Transverse colon (tissue), 4 donors: ENCODE measurements around the gene CPXM1. TPM values are rescaled to one million over a fixed set of nuclear protein-coding genes. Genes with fewer than 3 reads are reported as not detected.
"Not testable (repeated sequence)": the region's sequence is repeated elsewhere in the genome, so short reads cannot be mapped to it uniquely, and the experiment has no call there.

Experiments
- DNase-seq: peaks from one replicate; pipeline ENCODE4 v3.0.0-alpha.2; 2019
- H3K27ac ChIP-seq, 4 donors: fragments of 200-600 bp; sonication (generic); 2 replicates each; pipeline ENCODE4 v1.5.1; 2016 to 2018; ENCODE audit warnings: inconsistent platforms in 4 of 4
- H3K27me3 ChIP-seq: fragments of 200-600 bp; sonication (generic); 2 replicates; pipeline ENCODE4 v1.5.1; 2017; ENCODE audit warnings: inconsistent platforms
- H3K36me3 ChIP-seq, 4 donors: fragments of 200-600 bp; sonication (generic); 2 replicates each; pipeline ENCODE4 v1.5.1; 2017 to 2019; ENCODE audit warnings: inconsistent platforms in 4 of 4
- H3K4me1 ChIP-seq, 4 donors: fragments of 200-600 bp; sonication (generic); 2 replicates each; pipeline ENCODE4 v1.5.1; 2017 to 2020; ENCODE audit warnings: inconsistent platforms in 4 of 4
- H3K4me3 ChIP-seq, 4 donors: fragments of 200-600 bp; sonication (generic); 1 replicate in 1 of 4; 2 replicates in 3 of 4; pipeline versions ENCODE4 v1.5.1 to v1.6.1; 2017 to 2019; ENCODE audit warnings: inconsistent platforms in 4 of 4
- H3K9me3 ChIP-seq, 2 donors: fragments of 200-600 bp; sonication (generic); 2 replicates each; pipeline ENCODE4 v1.5.1; 2017 to 2019; ENCODE audit warnings: inconsistent platforms in 2 of 2
- CTCF ChIP-seq, 5 experiments: fragments of 200-600 bp in 3 of 5; fragments of 450-650 bp in 2 of 5; sonication (generic) in 3 of 5; IDR thresholded peaks; 1 replicate in 2 of 5; 2 replicates in 3 of 5; pipeline ENCODE4 v1.5.1; 2016 to 2017; ENCODE audit warnings: antibody characterized with exemption in 5 of 5, inconsistent platforms in 3 of 5, mild to moderate bottlenecking in 2 of 5, moderate library complexity in 1 of 5
- EP300 ChIP-seq: sonication (generic); formaldehyde crosslinking; IDR thresholded peaks from one replicate; pipeline ENCODE4 v1.6.1; 2017; ENCODE audit warnings: antibody characterized with exemption, low read depth
- POLR2A ChIP-seq: fragments of 450-650 bp; IDR thresholded peaks from one replicate; pipeline ENCODE4 v1.6.1; 2016; ENCODE audit warnings: antibody characterized with exemption, mild to moderate bottlenecking, moderate library complexity
- POLR2AphosphoS5 ChIP-seq, 3 donors: sonication (generic); formaldehyde crosslinking; IDR thresholded peaks; one replicate each; pipeline ENCODE4 v1.6.1; 2016; ENCODE audit warnings: antibody characterized with exemption in 3 of 3
- WGBS, 2 donors: methylation state at CpG; one replicate each; pipeline ENCODE4 v1.1.5; 2018; ENCODE audit warnings: low coverage in 1 of 2; 5-methylcytosine and 5-hydroxymethylcytosine counted together
- in situ Hi-C, 4 donors: fragments of 200-750 bp; cut with MboI; loops; one replicate each; pipeline versions ENCODE4 v1.15.0 to v1.15.1; 2017; ENCODE audit warnings: low sequenced_read_pairs in 3 of 4, low pct_ligation_motif_present in 1 of 4, low pct_unique_long_range_greater_than_20kb in 1 of 4
- intact Hi-C: fragments of 100-400 bp; cut with DNase I; formaldehyde crosslinking; loops from one replicate; pipeline ENCODE4 v1.15.1; 2023; ENCODE audit warnings: low total_unique reads
- total RNA-seq, 4 donors: library from RNA; depleted of rRNA; stranded (reverse); fragments of >200 nt; gene quantifications; one replicate each; pipeline ENCODE4 v1.1.0, GENCODE V29; 2016

CPXM1 gene
- total RNA-seq, 4 donors from 2014 or later = 0.80 to 2.6 (median 1.0) TPM

GRCh38 chr20:2835331-2835796, 34.9 kb upstream of the CPXM1 start:
- in situ Hi-C loops = no loop called here
- intact Hi-C loops = no loop called here
- no peak for DNase-seq
- Histone ChIP-seq H3K27ac (no peak overlapping the region), H3K9me3 (no peaks in the 10 kb centered on the region), H3K27me3 (peaks cover 4% of the 10 kb centered on the region), H3K4me1 (peaks cover 0 to 9% (median 7%) of the 10 kb centered on the region in 4 donors), H3K36me3 (no peaks in the 10 kb centered on the region), H3K4me3 (no peak overlapping the region)
- TF ChIP-seq POLR2AphosphoS5 (IDR thresholded peaks at IDR 0.05) (no peak), POLR2A (no peak), CTCF (IDR thresholded peaks at IDR 0.05) (no peak), EP300 (no peak)
- 90% methylated on average over 5 of the region's 6 CpGs; no CpG with 5 or more reads in 1 of the 2 donors for WGBS, 2 donors

- no peaks in the 10 kb centered on the region for H3K9me3 ChIP-seq
- WGBS, 2 donors = 91 to 93% methylated on average over 9 to 14 of the region's 14 CpGs
- peaks cover 0 to 2% (median 1%) of the 10 kb centered on the region in 4 donors for H3K4me1 ChIP-seq
- no peak for DNase-seq
- peaks cover 12% of the 10 kb centered on the region for H3K27me3 ChIP-seq
- in situ Hi-C loops = no loop called here
- no peak overlapping the region for H3K4me3 ChIP-seq
- H3K36me3 ChIP-seq = no peaks in the 10 kb centered on the region
- intact Hi-C loops = no loop called here
- no peak overlapping the region for H3K27ac ChIP-seq
- TF ChIP-seq EP300 (no peak), CTCF (IDR thresholded peaks at IDR 0.05) (no peak)
Observed at GRCh38 chr20:2834401-2835110, 34.1 kb upstream of the CPXM1 start.

GRCh38 chr20:2833761-2834160, 33.3 kb upstream of the CPXM1 start:
- in situ Hi-C loops = no loop called here
- WGBS, 2 donors = 81 to 83% methylated on average over 1 of the region's 1 CpG
- no peak overlapping the region for H3K27ac ChIP-seq
- no peaks in the 10 kb centered on the region for H3K36me3 ChIP-seq
- intact Hi-C loops = no loop called here
- no peak for TF ChIP-seq POLR2AphosphoS5 (IDR thresholded peaks at IDR 0.05)
- TF ChIP-seq POLR2A = no peak
- TF ChIP-seq CTCF (IDR thresholded peaks at IDR 0.05) = no peak
- no peak for TF ChIP-seq EP300
- H3K4me1 ChIP-seq = no peaks in the 10 kb centered on the region
- H3K4me3 ChIP-seq = no peak overlapping the region
- DNase-seq = no peak
- H3K27me3 ChIP-seq = peaks cover 20% of the 10 kb centered on the region
- H3K9me3 ChIP-seq = no peaks in the 10 kb centered on the region

- H3K36me3 ChIP-seq, H3K4me1 ChIP-seq, H3K4me3 ChIP-seq, in situ Hi-C loops, H3K27ac ChIP-seq, H3K9me3 ChIP-seq, intact Hi-C loops, DNase-seq: not testable (repeated sequence)
- 63 to 73% methylated on average over 4 to 7 of the region's 7 CpGs for WGBS, 2 donors
- H3K27me3 ChIP-seq = peaks cover 46% of the 10 kb centered on the region
Observed at GRCh38 chr20:2831206-2831605, 30.8 kb upstream of the CPXM1 start.

GRCh38 chr20:2829376-2829775, 28.9 kb upstream of the CPXM1 start:
- Histone ChIP-seq H3K4me3 (no peak overlapping the region), H3K9me3 (no peaks in the 10 kb centered on the region), H3K36me3 (no peaks in the 10 kb centered on the region), H3K4me1 (no peaks in the 10 kb centered on the region), H3K27me3 (peaks cover 52% of the 10 kb centered on the region), H3K27ac (no peak overlapping the region)
- intact Hi-C loops = no loop called here
- WGBS, 2 donors = 40 to 80% methylated on average over 1 to 6 of the region's 6 CpGs
- TF ChIP-seq CTCF (IDR thresholded peaks at IDR 0.05) (no peak), POLR2AphosphoS5 (IDR thresholded peaks at IDR 0.05) (no peak), EP300 (no peak), POLR2A (no peak)
- in situ Hi-C loops = no loop called here
- DNase-seq = no peak
